SK-N-SH treated with all-trans-retinoic acid at 6 μM for 48 hours (cell line): ENCODE data around the gene PDPR.
"Not testable (repeated sequence)": the region's sequence is repeated elsewhere in the genome, so short reads cannot be mapped to it uniquely, and the experiment has no call there.

Source experiments
- CSDC2 ChIP-seq: fragments of 250-450 bp; sonication (Bioruptor Pico); IDR thresholded peaks from 2 replicates; pipeline ENCODE4 v1.5.0; 2020; ENCODE audit warnings: mild to moderate bottlenecking, moderate library complexity
- POU6F1 ChIP-seq: fragments of 250-450 bp; sonication (Bioruptor Pico); IDR thresholded peaks from 2 replicates; pipeline ENCODE4 v1.8.0; 2021; ENCODE audit warnings: low read depth, mild to moderate bottlenecking, moderate library complexity, borderline replicate concordance
- PPARA ChIP-seq: fragments of 250-450 bp; sonication (Bioruptor Pico); IDR thresholded peaks from 2 replicates; pipeline ENCODE4 v1.5.0; 2020; ENCODE audit warnings: mild to moderate bottlenecking, borderline replicate concordance
- TCF4 ChIP-seq: fragments of 250-450 bp; sonication (Bioruptor Pico); IDR thresholded peaks from 2 replicates; pipeline ENCODE4 v1.8.0; 2021; ENCODE audit warnings: mild to moderate bottlenecking, moderate library complexity, borderline replicate concordance
- TSHZ2 ChIP-seq: fragments of 250-450 bp; sonication (Bioruptor Pico); IDR thresholded peaks from 2 replicates; pipeline ENCODE4 v1.5.0; 2020; ENCODE audit warnings: mild to moderate bottlenecking, moderate library complexity
- ZC3H10 ChIP-seq: fragments of 250-450 bp; sonication (Bioruptor Pico); IDR thresholded peaks from 2 replicates; pipeline ENCODE4 v1.5.1; 2021; ENCODE audit warnings: mild to moderate bottlenecking, moderate library complexity

GRCh38 chr16:70198666-70199065 lies 84.5 kb downstream of the PDPR start:
- not testable (repeated sequence) for TF ChIP-seq TSHZ2 (CRISPR knock-in tag); TCF4; CSDC2; ZC3H10 (CRISPR knock-in tag); PPARA; POU6F1 (CRISPR knock-in tag)
